H9 (cell line): Measurements from ENCODE around the gene MSH3. TPM values are rescaled to one million over a fixed set of nuclear protein-coding genes. Genes with fewer than 3 reads are reported as not detected.

Experiments used
- DNase-seq: peaks from one replicate; pipeline ENCODE4 v3.0.0-alpha.2; 2017
- H2AFZ ChIP-seq: one replicate; pipeline ENCODE4 v1.6.1; 2013; ENCODE audit warnings: mild to moderate bottlenecking, low read length, control low read depth, moderate library complexity
- H2AK5ac ChIP-seq: 2 replicates; pipeline ENCODE4 v1.6.1; 2013; ENCODE audit warnings: low read length, control low read depth, mixed read lengths; ENCODE audit not compliant: insufficient read length
- H2BK120ac ChIP-seq: one replicate; pipeline ENCODE4 v1.6.1; 2013; ENCODE audit warnings: low read depth, mild to moderate bottlenecking, low read length, control low read depth, inconsistent platforms; ENCODE audit not compliant: poor library complexity, severe bottlenecking
- H2BK12ac ChIP-seq: 2 replicates; pipeline ENCODE4 v1.6.1; 2013; ENCODE audit warnings: low read length, control low read depth, mixed read lengths, low read depth; ENCODE audit not compliant: insufficient read length
- H2BK15ac ChIP-seq: 2 replicates; pipeline ENCODE4 v1.6.1; 2013; ENCODE audit warnings: low read depth, low read length, control low read depth
- H2BK20ac ChIP-seq: one replicate; pipeline ENCODE4 v1.6.1; 2013; ENCODE audit warnings: low read depth, mild to moderate bottlenecking, low read length, control low read depth, inconsistent platforms; ENCODE audit not compliant: poor library complexity, severe bottlenecking
- H2BK5ac ChIP-seq: 2 replicates; pipeline ENCODE4 v1.6.1; 2013; ENCODE audit warnings: low read length, control low read depth, mixed read lengths; ENCODE audit not compliant: insufficient read length
- H3K14ac ChIP-seq: 2 replicates; pipeline ENCODE4 v1.6.1; 2013; ENCODE audit warnings: low read length, control low read depth; ENCODE audit not compliant: insufficient read depth
- H3K18ac ChIP-seq: 2 replicates; pipeline ENCODE4 v1.6.1; 2013; ENCODE audit warnings: low read depth, mild to moderate bottlenecking, mixed read lengths, low read length, control low read depth; ENCODE audit not compliant: insufficient read length
- H3K23ac ChIP-seq: 2 replicates; pipeline ENCODE4 v1.6.1; 2013; ENCODE audit warnings: low read length, control low read depth, mixed read lengths, low read depth; ENCODE audit not compliant: insufficient read length
- H3K23me2 ChIP-seq: 2 replicates; pipeline ENCODE4 v1.6.1; 2013; ENCODE audit warnings: low read depth, mild to moderate bottlenecking, mixed read lengths, low read length, control low read depth; ENCODE audit not compliant: insufficient read length, poor library complexity, severe bottlenecking
- H3K27ac ChIP-seq: 2 replicates; pipeline ENCODE4 v1.5.1; 2013; ENCODE audit warnings: low read length, control low read depth, mixed read lengths, low read depth; ENCODE audit not compliant: insufficient read length
- H3K27me3 ChIP-seq: 2 replicates; pipeline ENCODE4 v1.6.1; 2013; ENCODE audit warnings: low read length, control low read depth, inconsistent platforms; ENCODE audit not compliant: insufficient read depth
- H3K4ac ChIP-seq: 2 replicates; pipeline ENCODE4 v1.6.1; 2013; ENCODE audit warnings: low read depth, mild to moderate bottlenecking, control low read depth, inconsistent platforms, low read length, moderate library complexity
- H3K4me1 ChIP-seq: 2 replicates; pipeline ENCODE4 v1.6.1; 2013; ENCODE audit warnings: low read length, control low read depth, inconsistent platforms; ENCODE audit not compliant: insufficient read depth
- H3K4me2 ChIP-seq: 2 replicates; pipeline ENCODE4 v1.6.1; 2013; ENCODE audit warnings: low read length, control low read depth, mixed read lengths; ENCODE audit not compliant: insufficient read length, insufficient read depth
- H3K56ac ChIP-seq: 2 replicates; pipeline ENCODE4 v1.6.1; 2013; ENCODE audit warnings: low read depth, mild to moderate bottlenecking, mixed read lengths, low read length, control low read depth; ENCODE audit not compliant: insufficient read length
- H3K79me1 ChIP-seq: 2 replicates; pipeline ENCODE4 v1.6.1; 2013; ENCODE audit warnings: low read depth, mild to moderate bottlenecking, moderate library complexity, low read length, control low read depth, inconsistent platforms; ENCODE audit not compliant: insufficient read depth, poor library complexity, severe bottlenecking
- H3K79me2 ChIP-seq: 2 replicates; pipeline ENCODE4 v1.6.1; 2013; ENCODE audit warnings: low read length, control low read depth, inconsistent platforms; ENCODE audit not compliant: insufficient read depth
- H3K9ac ChIP-seq: 2 replicates; pipeline ENCODE4 v1.6.1; 2013; ENCODE audit warnings: low read length, control low read depth, mixed read lengths; ENCODE audit not compliant: insufficient read length; ENCODE audit errors: extremely low read depth
- H3K9me3 ChIP-seq: one replicate; pipeline ENCODE4 v1.6.1; 2013; ENCODE audit warnings: low read depth, low read length, inconsistent platforms; ENCODE audit not compliant: control insufficient read depth
- H3T11ph ChIP-seq: one replicate; pipeline ENCODE4 v1.6.1; 2013; ENCODE audit warnings: mild to moderate bottlenecking, low read length, control low read depth, inconsistent platforms
- H4K20me1 ChIP-seq: one replicate; pipeline ENCODE4 v1.6.1; 2013; ENCODE audit not compliant: control insufficient read depth, insufficient read length, insufficient read depth
- H4K5ac ChIP-seq: 2 replicates; pipeline ENCODE4 v1.6.1; 2013; ENCODE audit warnings: low read depth, mild to moderate bottlenecking, mixed read lengths, low read length, control low read depth; ENCODE audit not compliant: insufficient read length
- H4K8ac ChIP-seq: replicated peaks from 2 replicates; pipeline ENCODE4 v1.6.1; 2013; ENCODE audit warnings: low read length, control low read depth, mixed read lengths, low read depth; ENCODE audit not compliant: insufficient read length
- H4K91ac ChIP-seq: 2 replicates; pipeline ENCODE4 v1.6.1; 2013; ENCODE audit warnings: low read depth, mild to moderate bottlenecking, moderate library complexity, mixed read lengths, low read length, control low read depth; ENCODE audit not compliant: insufficient read length
- H3K27ac Mint-ChIP-seq, 3 experiments: 2 replicates in 2 of 3; 3 replicates in 1 of 3; pipeline ENCODE4 v1.8.0; 2020 to 2021; ENCODE audit warnings: mixed read lengths in 3 of 3, mild to moderate bottlenecking in 1 of 3, moderate library complexity in 1 of 3
- H3K27me3 Mint-ChIP-seq: 2 replicates; pipeline ENCODE4 v1.8.0; 2021; ENCODE audit warnings: low read depth, mild to moderate bottlenecking, moderate library complexity, mixed read lengths
- H3K36me3 Mint-ChIP-seq, 3 experiments: 2 replicates in 2 of 3; 3 replicates in 1 of 3; pipeline ENCODE4 v1.8.0; 2020 to 2021; ENCODE audit warnings: low read depth in 3 of 3, mixed read lengths in 3 of 3; ENCODE audit not compliant: insufficient read depth in 1 of 3
- H3K4me1 Mint-ChIP-seq, 2 experiments: 2 replicates each; pipeline ENCODE4 v1.8.0; 2020; ENCODE audit warnings: mixed read lengths in 2 of 2
- H3K4me3 Mint-ChIP-seq, 2 experiments: 2 replicates in 1 of 2; 3 replicates in 1 of 2; pipeline ENCODE4 v1.8.0; 2020 to 2021; ENCODE audit warnings: mild to moderate bottlenecking in 2 of 2, mixed read lengths in 2 of 2, moderate library complexity in 1 of 2
- H3K9me3 Mint-ChIP-seq, 2 experiments: 2 replicates in 1 of 2; 3 replicates in 1 of 2; pipeline ENCODE4 v1.8.0; 2020; ENCODE audit warnings: mild to moderate bottlenecking in 2 of 2, mixed read lengths in 2 of 2, moderate library complexity in 1 of 2
- WGBS: extraction: QIAGEN DNeasy Blood & Tissue Kit; methylation state at CpG from one replicate; pipeline ENCODE4 v1.1.7; 2013; ENCODE audit warnings: missing lambda C conversion rate, low lambda C conversion rate, mixed read lengths; ENCODE audit not compliant: insufficient read length; ENCODE audit errors: extremely low coverage; 5-methylcytosine and 5-hydroxymethylcytosine counted together
- total RNA-seq: library from RNA; stranded (reverse); gene quantifications from 2 replicates; pipeline ENCODE4 v1.2.1, GENCODE V29; 2021
- TF ChIP-seq, protein P1 (sequence below): fragments of 200-600 bp; sonication (generic); conservative IDR thresholded peaks from 3 replicates; pipeline ENCODE4 v1.8.0; 2021; ENCODE audit warnings: antibody characterized with exemption, mild to moderate bottlenecking

Gene MSH3
- total RNA-seq, 1 experiment from 2014 or later = 17.3 TPM

DNA sequence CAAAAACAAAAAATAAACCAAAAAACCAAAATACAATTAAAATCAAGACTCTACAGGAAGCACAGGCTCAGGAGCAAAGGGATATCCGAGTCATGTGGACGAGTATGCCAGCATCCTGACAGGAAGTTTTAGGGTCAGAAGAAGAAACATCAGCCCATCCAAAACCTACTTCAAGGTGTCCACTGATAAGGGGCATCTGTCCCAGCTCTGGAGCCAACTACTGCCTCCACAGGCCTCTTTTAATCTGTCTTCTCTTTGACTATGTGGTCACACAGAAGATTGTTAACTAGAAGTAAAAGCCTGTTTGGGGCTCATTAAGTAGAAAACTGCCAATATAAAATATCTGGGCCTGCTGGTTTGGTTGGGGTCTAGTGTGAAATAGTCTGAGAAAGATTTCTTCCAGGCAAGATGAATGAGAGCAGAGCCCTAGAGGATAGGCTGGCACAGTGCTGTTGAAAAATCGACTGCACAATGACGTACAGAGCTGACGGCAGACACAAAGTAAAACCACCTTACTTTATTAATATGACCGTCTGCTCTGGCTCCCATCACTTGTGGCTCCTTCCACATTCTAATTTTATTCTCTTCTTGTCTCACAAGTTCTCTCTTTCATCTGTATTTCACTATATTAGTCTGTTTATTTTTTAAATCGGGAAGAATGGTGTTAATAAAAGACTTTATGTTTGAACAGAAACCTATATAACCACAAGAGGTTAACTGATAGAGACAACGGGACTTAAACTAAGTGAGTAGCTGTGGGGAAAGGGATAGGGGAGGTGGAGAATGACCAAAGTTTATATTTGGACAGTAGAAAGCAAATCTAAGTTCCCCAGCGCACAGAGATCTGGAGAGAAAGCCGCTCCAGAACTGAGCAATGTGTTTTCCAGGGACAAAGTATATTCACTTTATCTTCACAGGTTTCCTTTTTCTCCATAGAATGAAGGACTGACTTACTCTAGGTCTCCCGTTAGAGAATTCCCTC lies 22.9 kb upstream of the MSH3 start:
- Histone ChIP-seq H3K18ac (no peak overlapping the region), H3K4me1 (no peaks in the 10 kb centered on the region), H2AFZ (no peak overlapping the region), H4K5ac (no peak overlapping the region), H3K23ac (no peak overlapping the region), H2AK5ac (no peak overlapping the region), H3K9ac (no peak overlapping the region), H2BK15ac (no peak overlapping the region), H4K91ac (no peak overlapping the region), H3K4ac (no peak overlapping the region), H4K20me1 (no peaks in the 10 kb centered on the region), H3K9me3 (no peaks in the 10 kb centered on the region), H3T11ph (no peak overlapping the region), H3K4me2 (no peak overlapping the region), H2BK120ac (no peak overlapping the region), H3K27ac (no peak overlapping the region), H3K23me2 (no peaks in the 10 kb centered on the region), H2BK5ac (no peak overlapping the region), H3K79me1 (no peaks in the 10 kb centered on the region), H2BK12ac (no peak overlapping the region), H3K56ac (no peak overlapping the region), H3K14ac (no peak overlapping the region), H3K79me2 (no peaks in the 10 kb centered on the region), H3K27me3 (no peaks in the 10 kb centered on the region), H4K8ac (no peak overlapping the region), H2BK20ac (no peak overlapping the region)
- WGBS = no CpG with 5 or more reads among the region's 11 CpGs
- DNase-seq = no peak
- no peaks in the 10 kb centered on the region for H3K4me1 Mint-ChIP-seq
- peaks cover 33 to 66% (median 62%) of the 10 kb centered on the region in 3 experiments; a peak in 6 of 7 replicates for H3K36me3 Mint-ChIP-seq
- TF ChIP-seq, protein P1, sequence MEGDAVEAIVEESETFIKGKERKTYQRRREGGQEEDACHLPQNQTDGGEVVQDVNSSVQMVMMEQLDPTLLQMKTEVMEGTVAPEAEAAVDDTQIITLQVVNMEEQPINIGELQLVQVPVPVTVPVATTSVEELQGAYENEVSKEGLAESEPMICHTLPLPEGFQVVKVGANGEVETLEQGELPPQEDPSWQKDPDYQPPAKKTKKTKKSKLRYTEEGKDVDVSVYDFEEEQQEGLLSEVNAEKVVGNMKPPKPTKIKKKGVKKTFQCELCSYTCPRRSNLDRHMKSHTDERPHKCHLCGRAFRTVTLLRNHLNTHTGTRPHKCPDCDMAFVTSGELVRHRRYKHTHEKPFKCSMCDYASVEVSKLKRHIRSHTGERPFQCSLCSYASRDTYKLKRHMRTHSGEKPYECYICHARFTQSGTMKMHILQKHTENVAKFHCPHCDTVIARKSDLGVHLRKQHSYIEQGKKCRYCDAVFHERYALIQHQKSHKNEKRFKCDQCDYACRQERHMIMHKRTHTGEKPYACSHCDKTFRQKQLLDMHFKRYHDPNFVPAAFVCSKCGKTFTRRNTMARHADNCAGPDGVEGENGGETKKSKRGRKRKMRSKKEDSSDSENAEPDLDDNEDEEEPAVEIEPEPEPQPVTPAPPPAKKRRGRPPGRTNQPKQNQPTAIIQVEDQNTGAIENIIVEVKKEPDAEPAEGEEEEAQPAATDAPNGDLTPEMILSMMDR = no peak
- no peak overlapping the region; a peak in 1 of 7 replicates for H3K27ac Mint-ChIP-seq
- H3K9me3 Mint-ChIP-seq = no peaks in the 10 kb centered on the region
- no peaks in the 10 kb centered on the region for H3K27me3 Mint-ChIP-seq
- no peak overlapping the region for H3K4me3 Mint-ChIP-seq
